OCI-LY7 (cell line): Measurements from ENCODE around the gene DOK3. TPM values are rescaled to one million over a fixed set of nuclear protein-coding genes. Genes with fewer than 3 reads are reported as not detected.
A peak's percentile ranks its signal among the peaks of the same experiment; 100 is the strongest.

Source experiments
- BruUV-seq: library from RNA; stranded (reverse); fragments of 400-500 nt; replicated peaks from 2 replicates; lab custom pipeline; 2021; lab: Mats Ljungman, UMichigan
- CTCF ChIA-PET: fragments of 300-600 bp; sonication (Branson Sonifier 250); formaldehyde crosslinking; loops from one replicate; lab custom pipeline; 2022; ENCODE audit warnings: antibody characterized with exemption; ENCODE audit not compliant: unreplicated experiment; lab: Charles Lee
- POLR2A ChIA-PET: fragments of 300-600 bp; sonication (Branson Sonifier 250); formaldehyde crosslinking; loops from one replicate; lab custom pipeline; 2022; ENCODE audit warnings: antibody characterized with exemption; lab: Charles Lee
- DNase-seq: peaks from one replicate; pipeline ENCODE4 v3.0.0-alpha.2; 2015; ENCODE audit warnings: low spot score
- H2AFZ ChIP-seq: fragments of 200-600 bp; sonication (generic), shearing (Covaris generic); 2 replicates; pipeline ENCODE4 v1.6.1; 2014; ENCODE audit warnings: mild to moderate bottlenecking, antibody characterized with exemption, low read length, moderate library complexity
- H3K27ac ChIP-seq: fragments of 200-600 bp; sonication (generic); 2 replicates; pipeline ENCODE4 v1.5.1; 2014; ENCODE audit warnings: mixed run types, low read depth, mild to moderate bottlenecking, moderate library complexity, low read length, inconsistent platforms; ENCODE audit not compliant: poor library complexity, severe bottlenecking
- H3K36me3 ChIP-seq: fragments of 200-600 bp; sonication (generic); 2 replicates; pipeline ENCODE4 v1.6.1; 2014; ENCODE audit warnings: mild to moderate bottlenecking, antibody characterized with exemption, low read length, moderate library complexity, mixed read lengths; ENCODE audit not compliant: insufficient read depth
- H3K4me1 ChIP-seq: fragments of 200-600 bp; sonication (generic); 2 replicates; pipeline ENCODE4 v1.5.1; 2014; ENCODE audit warnings: mild to moderate bottlenecking, low read length; ENCODE audit not compliant: insufficient read depth, poor library complexity, severe bottlenecking
- H3K4me2 ChIP-seq: fragments of 200-600 bp; sonication (generic); 2 replicates; pipeline ENCODE4 v1.6.1; 2014; ENCODE audit warnings: mild to moderate bottlenecking, low read length
- H3K4me3 ChIP-seq: fragments of 200-600 bp; sonication (generic); 2 replicates; pipeline ENCODE4 v1.5.1; 2014; ENCODE audit warnings: mild to moderate bottlenecking, low read depth, low read length; ENCODE audit not compliant: poor library complexity, severe bottlenecking
- H3K79me2 ChIP-seq: fragments of 200-600 bp; sonication (generic); 2 replicates; pipeline ENCODE4 v1.6.1; 2016; ENCODE audit warnings: low read depth, mild to moderate bottlenecking, low read length, moderate library complexity, mixed read lengths; ENCODE audit not compliant: insufficient read depth
- H3K9me2 ChIP-seq: fragments of 200-600 bp; sonication (generic); 2 replicates; pipeline ENCODE4 v1.6.1; 2016; ENCODE audit warnings: mild to moderate bottlenecking, low read length, mixed read lengths; ENCODE audit not compliant: insufficient read depth
- H3K9me3 ChIP-seq: fragments of 200-600 bp; sonication (generic); 2 replicates; pipeline ENCODE4 v1.6.1; 2014; ENCODE audit warnings: mild to moderate bottlenecking, mixed run types, low read length, mixed read lengths
- H4K20me1 ChIP-seq: fragments of 200-600 bp; sonication (generic); 2 replicates; pipeline ENCODE4 v1.6.1; 2014; ENCODE audit warnings: mild to moderate bottlenecking, antibody characterized with exemption, low read length, moderate library complexity, mixed read lengths; ENCODE audit not compliant: insufficient read depth
- CTCF ChIP-seq: fragments of 200-600 bp; sonication (generic); conservative IDR thresholded peaks from 2 replicates; pipeline ENCODE4 v1.5.1; 2014; ENCODE audit warnings: mild to moderate bottlenecking, antibody characterized with exemption, low read length, moderate library complexity, mixed read lengths
- EZH2phosphoT487 ChIP-seq: fragments of 200-600 bp; sonication (generic); IDR thresholded peaks from 2 replicates; pipeline ENCODE4 v1.6.1; 2018; ENCODE audit warnings: low read depth, borderline replicate concordance, mild to moderate bottlenecking, mixed run types, antibody characterized with exemption, low read length, moderate library complexity, mixed read lengths
- intact Hi-C: fragments of 100-400 bp; cut with micrococcal nuclease; formaldehyde crosslinking; loops from one replicate; pipeline ENCODE4 v1.10.0; 2022; ENCODE audit not compliant: unreplicated experiment
- total RNA-seq, 2 experiments: library from RNA; depleted of rRNA in 1 of 2; stranded (reverse); fragments of >200 nt in 1 of 2; shearing (Covaris generic) in 1 of 2; gene quantifications; 2 replicates each; pipeline ENCODE4 v1.2.3, GENCODE V29; 2014 to 2022

Gene DOK3
- total RNA-seq, 2 experiments from 2014 or later = 186 to 260 TPM

GRCh38 chr5:177495243-177496060 is 14.2 kb downstream of the DOK3 start:
- no peaks in the 10 kb centered on the region for H3K9me2 ChIP-seq
- peak overlapping the region; percentile 96 for H3K4me2 ChIP-seq
- peak; percentile 16 for DNase-seq
- intact Hi-C loops = loop anchor here (2.0 kb wide), 2 partner anchors 41 to 105 kb away; no protein-coding TSS in a partner anchor
- H3K9me3 ChIP-seq = no peaks in the 10 kb centered on the region
- H3K27ac ChIP-seq = peak overlapping the region; percentile 9
- peak overlapping the region; percentile 81 for H3K4me3 ChIP-seq
- TF ChIP-seq CTCF = no peak
- no TSS peak for BruUV-seq
- H2AFZ ChIP-seq = no peak overlapping the region
- no peaks in the 10 kb centered on the region for H3K36me3 ChIP-seq
- CTCF ChIA-PET = interaction anchor here (0.5 to 1.1 kb wide), 5 partner anchors 13 to 105 kb away, joined by 3 to 5 read pairs (median 3); partner anchors contain the start of gene DOK3
- H3K79me2 ChIP-seq = no peaks in the 10 kb centered on the region
- peaks cover 6% of the 10 kb centered on the region; the same call in 1 of the 2 replicates for H4K20me1 ChIP-seq
- peaks cover 40% of the 10 kb centered on the region for H3K4me1 ChIP-seq
- POLR2A ChIA-PET = interaction anchor here (0.6 to 2.8 kb wide), 3 partner anchors 14 to 498 kb away, joined by 3 to 24 read pairs (median 4); partner anchors contain the start of genes DDX41 and DOK3

DNA sequence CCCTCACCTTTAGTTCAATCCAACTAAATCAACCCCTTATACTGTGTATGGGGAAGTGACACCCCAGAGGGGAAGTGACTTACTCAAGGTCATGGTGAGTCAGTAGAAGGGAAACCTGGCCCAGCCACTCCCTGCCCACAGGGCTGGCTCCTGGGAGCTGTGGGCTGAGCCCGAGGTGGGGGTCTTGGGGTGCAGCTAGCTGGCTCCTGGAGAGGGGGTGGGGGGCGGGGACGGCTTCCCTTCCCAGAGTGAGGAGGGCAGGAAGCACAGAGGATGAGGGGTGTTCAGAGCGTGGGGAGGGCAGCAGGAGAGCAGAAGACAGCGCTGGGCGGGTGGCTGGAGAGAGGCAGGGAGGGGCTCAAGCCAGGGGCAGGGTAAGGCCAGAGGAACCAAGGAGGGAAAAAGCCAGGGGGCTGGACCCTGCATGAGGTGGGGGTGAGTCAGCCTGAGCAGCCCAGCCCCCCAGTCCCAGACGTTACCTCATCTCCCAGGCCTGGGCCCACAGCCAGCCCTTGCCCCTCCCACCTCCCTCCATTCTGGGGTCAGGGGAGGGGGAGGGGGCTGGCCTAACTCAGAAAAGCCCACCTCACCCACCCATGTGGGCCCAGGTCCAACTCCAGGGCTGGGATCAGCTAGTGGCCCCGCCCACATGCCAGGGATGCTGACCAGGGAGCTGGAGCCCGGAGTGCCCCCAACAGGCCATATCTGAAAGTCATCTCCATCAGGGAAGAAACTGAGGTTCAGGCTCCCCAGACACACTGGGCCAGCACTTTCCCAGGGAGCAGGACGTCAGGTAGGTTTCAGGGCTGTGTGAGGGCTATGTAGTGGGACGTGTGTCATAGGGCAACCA is 15.1 kb downstream of the DOK3 start:
- TF ChIP-seq CTCF = peak; percentile 56
- no peak for TF ChIP-seq EZH2phosphoT487
- Histone ChIP-seq H3K4me3 (no peak overlapping the region), H3K9me3 (no peaks in the 10 kb centered on the region), H3K27ac (peak overlapping the region; percentile 51), H2AFZ (no peak overlapping the region), H3K4me1 (peaks cover 47% of the 10 kb centered on the region), H3K79me2 (no peaks in the 10 kb centered on the region), H3K36me3 (no peaks in the 10 kb centered on the region), H3K4me2 (peak overlapping the region; percentile 96), H3K9me2 (no peaks in the 10 kb centered on the region), H4K20me1 (peaks cover 6% of the 10 kb centered on the region; the same call in 1 of the 2 replicates)
- ChIA-PET POLR2A (interaction anchor here (0.6 to 0.7 kb wide), 3 partner anchors 12 to 138 kb away, joined by 3 read pairs; partner anchors contain the start of gene DDX41), CTCF (interaction anchor here (0.6 to 1.1 kb wide), 3 partner anchors 15 to 37 kb away, joined by 3 to 5 read pairs (median 3); partner anchors contain the start of gene DOK3)
- peak; percentile 57 for DNase-seq
- intact Hi-C loops = no loop called here
- BruUV-seq = no TSS peak
